PC-3 (cell line): Measurements from ENCODE around the gene ZNF672. TPM values are rescaled to one million over a fixed set of nuclear protein-coding genes. Genes with fewer than 3 reads are reported as not detected.

ENCODE experiments used
- ATAC-seq: fragments of 200-7000 bp; cut with Tn5 transposase; 2 replicates; pipeline ENCODE4 v1.9.1; 2020; ENCODE audit warnings: mild to moderate bottlenecking, moderate library complexity
- BruUV-seq: library from RNA; stranded (reverse); fragments of 400-500 nt; replicated peaks from 2 replicates; lab custom pipeline; 2021; lab: Mats Ljungman, UMichigan
- CTCF ChIA-PET: fragments of 300-600 bp; sonication (Branson Sonifier 250); formaldehyde crosslinking; loops from one replicate; lab custom pipeline; 2022; ENCODE audit warnings: antibody characterized with exemption; lab: Charles Lee
- POLR2A ChIA-PET: fragments of 300-600 bp; sonication (Branson Sonifier 250); formaldehyde crosslinking; loops from one replicate; lab custom pipeline; 2022; ENCODE audit warnings: antibody characterized with exemption; ENCODE audit not compliant: unreplicated experiment; lab: Charles Lee
- DNase-seq: peaks from one replicate; pipeline ENCODE4 v3.0.0-alpha.2; 2015
- H2AFZ ChIP-seq: fragments of 300-600 bp; sonication (generic); 2 replicates; pipeline ENCODE4 v1.6.0; 2016; ENCODE audit warnings: antibody characterized with exemption, low read length
- H3F3A ChIP-seq: fragments of 300-600 bp; sonication (generic); one replicate; pipeline ENCODE4 v1.6.0; 2017; ENCODE audit warnings: antibody characterized with exemption, low read length, control low read depth, mild to moderate bottlenecking; ENCODE audit not compliant: unreplicated experiment
- H3K27ac ChIP-seq: fragments of 300-600 bp; sonication (generic); 2 replicates; pipeline ENCODE4 v1.5.1; 2016; ENCODE audit warnings: mild to moderate bottlenecking, low read length
- H3K27me3 ChIP-seq: fragments of 300-600 bp; sonication (generic); 2 replicates; pipeline ENCODE4 v1.6.1; 2016; ENCODE audit warnings: low read length, mixed read lengths
- H3K36me3 ChIP-seq: fragments of 300-600 bp; sonication (generic); 2 replicates; pipeline ENCODE4 v1.6.1; 2016; ENCODE audit warnings: low read depth, mixed run types, low read length, mixed read lengths
- H3K4me1 ChIP-seq: fragments of 300-600 bp; sonication (generic); 2 replicates; pipeline ENCODE4 v1.5.1; 2016; ENCODE audit warnings: low read length; ENCODE audit not compliant: insufficient read depth
- H3K4me2 ChIP-seq: fragments of 300-600 bp; sonication (generic); 2 replicates; pipeline ENCODE4 v1.6.0; 2016; ENCODE audit warnings: low read length
- H3K4me3 ChIP-seq: fragments of 300-600 bp; sonication (generic); 2 replicates; pipeline ENCODE4 v1.5.1; 2016; ENCODE audit warnings: mild to moderate bottlenecking, low read length, mixed read lengths
- H3K79me2 ChIP-seq: fragments of 300-600 bp; sonication (generic); 2 replicates; pipeline ENCODE4 v1.6.1; 2017; ENCODE audit warnings: low read length, mixed read lengths
- H3K9ac ChIP-seq: fragments of 300-600 bp; sonication (generic); 2 replicates; pipeline ENCODE4 v1.6.0; 2016; ENCODE audit warnings: mild to moderate bottlenecking, low read length
- H3K9me2 ChIP-seq: fragments of 300-600 bp; sonication (generic); replicated peaks from 2 replicates; pipeline ENCODE4 v1.6.1; 2016; ENCODE audit warnings: mixed run types, low read length, mixed read lengths
- H3K9me3 ChIP-seq: fragments of 300-600 bp; sonication (generic); 2 replicates; pipeline ENCODE4 v1.6.1; 2016; ENCODE audit warnings: low read length, mixed read lengths
- H4K20me1 ChIP-seq: fragments of 300-600 bp; sonication (generic); 2 replicates; pipeline ENCODE4 v1.6.1; 2016; ENCODE audit warnings: low read length, mixed read lengths
- CTCF ChIP-seq: fragments of 300-600 bp; sonication (generic); conservative IDR thresholded peaks from 2 replicates; pipeline ENCODE4 v1.5.1; 2017; ENCODE audit warnings: antibody characterized with exemption, low read depth, mild to moderate bottlenecking, low read length
- EZH2 ChIP-seq: fragments of 300-600 bp; sonication (generic); IDR thresholded peaks from one replicate; pipeline ENCODE4 v1.6.1; 2017; ENCODE audit warnings: antibody characterized with exemption, mild to moderate bottlenecking, low read length; ENCODE audit not compliant: unreplicated experiment
- EZH2phosphoT487 ChIP-seq: fragments of 300-600 bp; sonication (generic); IDR thresholded peaks from 2 replicates; pipeline ENCODE4 v1.6.1; 2018; ENCODE audit warnings: mild to moderate bottlenecking, antibody characterized with exemption, low read length, borderline replicate concordance
- intact Hi-C: fragments of 100-400 bp; cut with micrococcal nuclease; formaldehyde crosslinking; loops from 2 replicates; pipeline ENCODE4 v1.9.0; 2023
- total RNA-seq: library from RNA; depleted of rRNA; stranded (reverse); fragments of >200 nt; gene quantifications from 2 replicates; pipeline ENCODE4 v1.2.3, GENCODE V29; 2014

Gene ZNF672
- total RNA-seq, 1 experiment from 2014 or later: 83.9 TPM

- TF ChIP-seq CTCF: peak; percentile 90
- TF ChIP-seq EZH2phosphoT487: no peak
- DNase-seq: peak; percentile 60
- CTCF ChIA-PET: interaction anchor here (0.6 kb wide), 1 partner anchor 187 kb away, joined by 3 read pairs; no protein-coding TSS in a partner anchor
- Histone ChIP-seq H3K36me3 (peaks cover 6% of the 10 kb centered on the region), H3K4me2 (no peak overlapping the region), H2AFZ (no peak overlapping the region), H3K9ac (no peak overlapping the region), H3K27ac (no peak overlapping the region), H3K27me3 (no peaks in the 10 kb centered on the region), H4K20me1 (no peaks in the 10 kb centered on the region), H3K79me2 (no peaks in the 10 kb centered on the region), H3K4me1 (peaks cover 22% of the 10 kb centered on the region), H3K9me3 (no peaks in the 10 kb centered on the region), H3K9me2 (no peaks in the 10 kb centered on the region), H3F3A (no peaks in the 10 kb centered on the region), H3K4me3 (no peak overlapping the region)
- ATAC-seq: peak; percentile 39
- BruUV-seq: no TSS peak
- intact Hi-C loops: loop anchor here (1.0 kb wide), 2 partner anchors 104 to 185 kb away; no protein-coding TSS in a partner anchor
- POLR2A ChIA-PET: no interaction called here
Measured at GRCh38 chr1:248807067-248807737, 30.8 kb upstream of the ZNF672 start.

GRCh38 chr1:248808876-248809275, 29.1 kb upstream of the ZNF672 start:
- Histone ChIP-seq H3K4me3 (no peak overlapping the region), H3K4me1 (peaks cover 22% of the 10 kb centered on the region), H3K9ac (no peak overlapping the region), H3K79me2 (no peaks in the 10 kb centered on the region), H3K27ac (no peak overlapping the region), H3F3A (no peaks in the 10 kb centered on the region), H4K20me1 (no peaks in the 10 kb centered on the region), H3K9me2 (no peaks in the 10 kb centered on the region), H3K27me3 (no peaks in the 10 kb centered on the region), H2AFZ (no peak overlapping the region), H3K4me2 (no peak overlapping the region), H3K9me3 (no peaks in the 10 kb centered on the region), H3K36me3 (peaks cover 22% of the 10 kb centered on the region)
- no peak for TF ChIP-seq CTCF
- DNase-seq: no peak
- intact Hi-C loops: no loop called here
- CTCF ChIA-PET: no interaction called here
- no peak for ATAC-seq
- POLR2A ChIA-PET: no interaction called here
- BruUV-seq: no TSS peak

GRCh38 chr1:248810000-248810726, 27.9 kb upstream of the ZNF672 start:
- ChIA-PET CTCF (interaction anchor here (0.6 kb wide), 1 partner anchor 23 kb away, joined by 3 read pairs; no protein-coding TSS in a partner anchor), POLR2A (no interaction called here)
- peaks cover 35% of the 10 kb centered on the region for H3K36me3 ChIP-seq
- no peak overlapping the region for H2AFZ ChIP-seq
- peaks cover 22% of the 10 kb centered on the region for H3K4me1 ChIP-seq
- H3K27me3 ChIP-seq: no peaks in the 10 kb centered on the region
- BruUV-seq: no TSS peak
- no peaks in the 10 kb centered on the region for H3F3A ChIP-seq
- intact Hi-C loops: no loop called here
- DNase-seq (no peak), ATAC-seq (no peak)
- H4K20me1 ChIP-seq: no peaks in the 10 kb centered on the region
- H3K4me2 ChIP-seq: peak overlapping the region; percentile 38
- TF ChIP-seq EZH2phosphoT487: no peak
- no peak for TF ChIP-seq CTCF
- TF ChIP-seq EZH2: no peak
- no peaks in the 10 kb centered on the region for H3K9me3 ChIP-seq
- H3K9ac ChIP-seq: no peak overlapping the region
- H3K27ac ChIP-seq: peak overlapping the region; percentile 16
- H3K4me3 ChIP-seq: no peak overlapping the region
- no peaks in the 10 kb centered on the region for H3K79me2 ChIP-seq
- H3K9me2 ChIP-seq: no peaks in the 10 kb centered on the region
